Neutrophil (primary cell): ENCODE measurements around the gene KCNQ2.

Source experiments
- H3K27ac ChIP-seq: fragments of 200-600 bp; sonication (generic); 2 replicates; pipeline ENCODE4 v1.5.1; 2016; ENCODE audit warnings: mild to moderate bottlenecking, moderate library complexity
- H3K27me3 ChIP-seq: fragments of 200-600 bp; sonication (generic); 2 replicates; pipeline ENCODE4 v1.6.0; 2016; ENCODE audit warnings: mild to moderate bottlenecking
- H3K36me3 ChIP-seq: fragments of 200-600 bp; sonication (generic); 2 replicates; pipeline ENCODE4 v1.5.1; 2017
- H3K4me1 ChIP-seq, 2 experiments: fragments of 200-600 bp in 1 of 2; sonication (generic) in 1 of 2; 1 replicate in 1 of 2; 2 replicates in 1 of 2; pipeline versions ENCODE4 v1.5.1 to v1.6.1; 2013 to 2016; ENCODE audit warnings: low read depth in 1 of 2, low read length in 1 of 2, mild to moderate bottlenecking in 1 of 2, moderate library complexity in 1 of 2; ENCODE audit not compliant: control insufficient read depth in 1 of 2, insufficient read depth in 1 of 2
- H3K4me3 ChIP-seq, 2 experiments: fragments of 200-600 bp in 1 of 2; sonication (generic) in 1 of 2; 1 replicate in 1 of 2; 2 replicates in 1 of 2; pipeline ENCODE4 v1.5.1; 2013 to 2016; ENCODE audit warnings: low read depth in 1 of 2, low read length in 1 of 2, mild to moderate bottlenecking in 1 of 2, moderate library complexity in 1 of 2
- H3K9me3 ChIP-seq: fragments of 200-600 bp; sonication (generic); 2 replicates; pipeline ENCODE4 v1.5.1; 2016
- TF ChIP-seq, protein P1 (sequence below): fragments of 200-600 bp; sonication (generic); IDR thresholded peaks from 2 replicates; pipeline ENCODE4 v1.5.1; 2016; ENCODE audit warnings: antibody characterized with exemption

KCNQ2 gene

DNA sequence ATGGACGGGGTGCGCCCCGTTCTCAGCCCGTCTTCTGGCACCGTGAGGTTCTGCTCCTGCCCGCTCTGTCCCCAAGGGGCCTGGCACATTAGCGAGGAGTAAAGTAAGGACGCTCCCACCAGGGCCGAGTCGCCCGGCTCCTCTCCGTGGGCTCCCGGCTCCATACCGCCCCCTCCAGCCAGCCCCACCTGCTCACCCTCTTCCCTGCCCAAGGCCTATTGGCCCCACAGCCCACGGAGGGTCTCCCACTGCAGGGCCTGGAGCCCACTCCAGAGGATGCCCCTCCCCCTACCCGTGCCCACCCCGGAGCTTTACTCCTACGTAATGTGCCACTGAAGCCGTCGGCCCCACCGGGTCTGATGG is 63.8 kb downstream of the KCNQ2 start:
- peaks cover 16% of the 10 kb centered on the region for H3K27me3 ChIP-seq
- TF ChIP-seq, protein P1, sequence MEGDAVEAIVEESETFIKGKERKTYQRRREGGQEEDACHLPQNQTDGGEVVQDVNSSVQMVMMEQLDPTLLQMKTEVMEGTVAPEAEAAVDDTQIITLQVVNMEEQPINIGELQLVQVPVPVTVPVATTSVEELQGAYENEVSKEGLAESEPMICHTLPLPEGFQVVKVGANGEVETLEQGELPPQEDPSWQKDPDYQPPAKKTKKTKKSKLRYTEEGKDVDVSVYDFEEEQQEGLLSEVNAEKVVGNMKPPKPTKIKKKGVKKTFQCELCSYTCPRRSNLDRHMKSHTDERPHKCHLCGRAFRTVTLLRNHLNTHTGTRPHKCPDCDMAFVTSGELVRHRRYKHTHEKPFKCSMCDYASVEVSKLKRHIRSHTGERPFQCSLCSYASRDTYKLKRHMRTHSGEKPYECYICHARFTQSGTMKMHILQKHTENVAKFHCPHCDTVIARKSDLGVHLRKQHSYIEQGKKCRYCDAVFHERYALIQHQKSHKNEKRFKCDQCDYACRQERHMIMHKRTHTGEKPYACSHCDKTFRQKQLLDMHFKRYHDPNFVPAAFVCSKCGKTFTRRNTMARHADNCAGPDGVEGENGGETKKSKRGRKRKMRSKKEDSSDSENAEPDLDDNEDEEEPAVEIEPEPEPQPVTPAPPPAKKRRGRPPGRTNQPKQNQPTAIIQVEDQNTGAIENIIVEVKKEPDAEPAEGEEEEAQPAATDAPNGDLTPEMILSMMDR = no peak
- H3K27ac ChIP-seq = no peak overlapping the region
- no peaks in the 10 kb centered on the region for H3K4me1 ChIP-seq
- no peaks in the 10 kb centered on the region for H3K36me3 ChIP-seq
- no peaks in the 10 kb centered on the region for H3K9me3 ChIP-seq
- no peak overlapping the region for H3K4me3 ChIP-seq

DNA sequence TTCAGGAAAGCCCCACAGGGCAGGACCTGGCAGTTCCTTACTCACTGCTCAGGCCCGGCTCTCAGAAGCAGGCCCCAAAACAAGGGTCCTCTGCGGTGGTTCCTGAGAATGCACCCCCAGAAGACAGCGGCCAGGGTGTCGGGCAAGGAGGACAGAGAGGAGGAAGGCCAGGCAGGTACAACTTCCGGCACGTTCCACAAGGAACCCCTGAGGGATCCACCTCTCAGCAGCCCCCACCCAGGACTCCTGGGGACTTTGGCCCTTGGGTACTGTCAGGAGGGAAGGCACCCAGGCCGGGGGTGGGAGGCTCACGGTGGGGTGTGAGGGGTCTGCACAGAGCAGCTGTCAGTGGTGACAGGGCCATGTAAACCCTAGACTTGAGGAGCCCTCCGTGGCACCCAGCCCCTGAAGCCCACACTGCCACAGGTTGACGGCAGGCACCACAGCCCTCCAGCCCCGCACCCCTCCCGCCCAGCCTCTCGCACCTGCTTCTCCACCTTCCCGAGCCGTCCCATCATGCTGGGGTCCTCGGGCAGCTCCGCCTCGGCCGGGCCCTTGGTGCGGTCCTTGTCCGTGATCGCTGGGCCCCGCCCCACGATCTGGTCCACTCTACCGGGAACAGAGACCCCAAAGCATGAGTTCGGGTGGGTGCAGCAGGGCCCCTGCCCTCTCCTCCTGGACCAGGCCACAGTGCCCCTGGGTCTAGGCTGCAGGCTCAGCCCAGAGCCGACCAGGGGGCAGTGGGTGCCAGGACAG is 64.3 kb downstream of the KCNQ2 start:
- TF ChIP-seq, protein P1 = no peak
- Histone ChIP-seq H3K27me3 (peaks cover 16% of the 10 kb centered on the region), H3K4me3 (no peak overlapping the region)

DNA sequence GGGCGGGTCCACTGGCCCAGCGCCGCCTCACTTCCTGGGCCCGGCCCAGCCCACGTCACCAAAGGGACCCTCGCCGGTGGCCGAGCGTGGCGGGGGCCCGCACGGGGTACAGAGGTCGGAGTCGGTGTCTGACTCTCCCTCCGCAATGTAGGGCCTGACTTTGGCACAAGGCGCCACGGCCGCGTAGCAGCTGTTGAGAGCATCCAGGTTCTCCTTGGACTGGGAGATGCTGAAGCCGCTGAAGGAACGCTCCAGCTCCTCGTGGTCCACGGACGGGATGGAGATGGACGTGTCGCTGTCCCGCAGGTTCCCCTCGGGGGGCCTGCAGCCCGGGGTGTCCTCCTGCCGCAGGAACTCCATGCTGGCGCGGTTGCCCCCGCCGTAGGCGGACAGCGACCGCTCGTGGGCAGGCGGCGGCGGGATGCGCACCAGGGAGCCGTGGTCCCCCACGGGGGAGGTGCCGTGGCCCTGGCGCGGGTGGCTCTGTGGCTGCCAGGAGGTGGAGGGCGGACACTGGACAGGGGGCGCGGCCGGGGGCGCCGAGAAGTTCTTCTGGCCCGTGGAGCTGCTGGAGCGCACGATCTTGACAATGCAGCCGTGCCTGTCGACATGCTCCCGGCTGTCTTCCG is 65.7 kb downstream of the KCNQ2 start:
- H3K9me3 ChIP-seq = no peaks in the 10 kb centered on the region
- peaks cover 12% of the 10 kb centered on the region for H3K27me3 ChIP-seq
- TF ChIP-seq, protein P1 = no peak
- no peaks in the 10 kb centered on the region for H3K36me3 ChIP-seq
- no peak overlapping the region for H3K4me3 ChIP-seq
- H3K27ac ChIP-seq = no peak overlapping the region
- H3K4me1 ChIP-seq = no peaks in the 10 kb centered on the region

More for the DNA sequence above, 64.3 kb downstream of the KCNQ2 start:
- Histone ChIP-seq H3K36me3 (no peaks in the 10 kb centered on the region), H3K27ac (no peak overlapping the region), H3K4me1 (no peaks in the 10 kb centered on the region), H3K9me3 (no peaks in the 10 kb centered on the region)

DNA sequence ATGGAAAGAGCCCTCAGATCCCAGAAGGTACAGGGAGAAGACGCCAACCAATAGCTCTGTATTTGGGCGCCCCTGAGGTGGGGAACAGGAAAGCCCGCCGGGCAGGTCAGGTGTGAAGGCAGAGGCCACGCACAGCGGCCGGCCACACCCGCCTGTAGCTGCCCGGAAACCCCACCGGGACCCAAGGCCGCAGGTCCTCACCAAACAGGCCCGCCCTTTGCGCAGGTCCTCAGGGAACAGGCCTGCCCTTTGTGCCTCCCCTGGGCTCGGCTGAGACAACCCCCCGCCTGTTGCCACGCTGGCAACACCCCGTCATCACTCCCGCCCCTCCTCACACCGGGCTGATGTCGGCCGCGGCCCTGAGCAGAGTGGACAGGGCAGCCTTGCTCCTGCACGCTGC is 66.4 kb downstream of the KCNQ2 start:
- H3K27ac ChIP-seq = no peak overlapping the region
- H3K4me1 ChIP-seq = no peaks in the 10 kb centered on the region
- TF ChIP-seq, protein P1 = no peak
- peaks cover 5% of the 10 kb centered on the region for H3K27me3 ChIP-seq
- no peaks in the 10 kb centered on the region for H3K36me3 ChIP-seq
- no peaks in the 10 kb centered on the region for H3K9me3 ChIP-seq
- H3K4me3 ChIP-seq = no peak overlapping the region

DNA sequence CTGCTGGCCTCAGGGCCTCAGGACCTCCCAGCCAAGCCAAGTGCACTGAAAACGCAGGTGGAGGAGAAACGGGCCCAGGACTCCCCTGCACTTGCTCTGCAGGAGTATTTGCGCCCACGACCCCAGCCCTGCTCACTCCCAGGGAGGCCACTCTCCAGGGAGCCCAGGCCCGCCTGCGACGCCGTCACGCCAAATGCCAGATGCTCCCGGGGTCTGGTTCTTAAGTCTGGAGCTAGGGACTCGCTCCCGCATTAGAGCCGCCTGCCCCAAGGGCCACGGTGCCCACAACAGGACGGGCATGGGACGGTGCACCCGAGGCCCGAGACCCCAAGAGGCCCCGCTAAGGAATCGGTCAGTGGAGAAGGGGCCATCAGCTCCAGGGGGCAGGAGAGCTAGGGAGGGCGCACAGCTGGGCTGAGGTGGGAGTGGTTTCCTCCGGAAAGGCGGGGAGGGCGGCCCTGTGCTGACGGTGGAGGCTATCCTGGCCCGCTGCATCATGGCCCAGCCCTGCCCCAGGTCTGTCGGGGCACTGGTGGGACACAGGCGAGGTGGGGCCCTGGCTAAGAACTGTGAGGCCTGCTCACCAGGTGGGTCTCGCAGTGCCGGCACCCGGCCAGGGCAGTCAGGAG is 67.2 kb downstream of the KCNQ2 start:
- TF ChIP-seq, protein P1 = no peak
- no peaks in the 10 kb centered on the region for H3K36me3 ChIP-seq
- H3K4me1 ChIP-seq = no peaks in the 10 kb centered on the region
- no peak overlapping the region for H3K4me3 ChIP-seq
- H3K27me3 ChIP-seq = no peaks in the 10 kb centered on the region
- no peak overlapping the region for H3K27ac ChIP-seq
- no peaks in the 10 kb centered on the region for H3K9me3 ChIP-seq
